Neural cell (in vitro differentiated cells): Measurements from ENCODE around the gene ORM2. TPM values are rescaled to one million over a fixed set of nuclear protein-coding genes. Genes with fewer than 3 reads are reported as not detected.

Experiments
- H2AFZ ChIP-seq: fragments of 200-600, 300-800 bp; sonication (generic), shearing (Covaris generic); 2 replicates; pipeline ENCODE4 v1.6.0; 2014; ENCODE audit warnings: low read depth, mild to moderate bottlenecking, antibody characterized with exemption, low read length, moderate library complexity
- H3F3A ChIP-seq: fragments of 200-600 bp; shearing (Covaris generic); 2 replicates; pipeline ENCODE4 v1.6.1; 2016; ENCODE audit warnings: mild to moderate bottlenecking, moderate library complexity, mixed read lengths, antibody characterized with exemption, low read length; ENCODE audit not compliant: insufficient read depth, poor library complexity, severe bottlenecking
- H3K27ac ChIP-seq: fragments of 200-600, 300-800 bp; sonication (generic), shearing (Covaris generic); 2 replicates; pipeline ENCODE4 v1.5.1; 2014; ENCODE audit warnings: mild to moderate bottlenecking, low read length, moderate library complexity
- H3K27me3 ChIP-seq: fragments of 300-800, 200-600 bp; sonication (generic), shearing (Covaris generic); 2 replicates; pipeline ENCODE4 v1.6.0; 2014; ENCODE audit warnings: mild to moderate bottlenecking, low read depth, low read length, moderate library complexity; ENCODE audit not compliant: insufficient read depth
- H3K36me3 ChIP-seq: fragments of 300-800, 200-600 bp; sonication (generic), shearing (Covaris generic); 2 replicates; pipeline ENCODE4 v1.5.1; 2014; ENCODE audit warnings: mild to moderate bottlenecking, antibody characterized with exemption, low read length, moderate library complexity; ENCODE audit not compliant: insufficient read depth
- H3K4me2 ChIP-seq: fragments of 300-800, 200-600 bp; sonication (generic), shearing (Covaris generic); 2 replicates; pipeline ENCODE4 v1.6.0; 2014; ENCODE audit warnings: mild to moderate bottlenecking, low read length
- H3K4me3 ChIP-seq: fragments of 300-800, 200-600 bp; sonication (generic), shearing (Covaris generic); 2 replicates; pipeline ENCODE4 v1.5.1; 2014; ENCODE audit warnings: mild to moderate bottlenecking, low read length, moderate library complexity
- H3K79me2 ChIP-seq: fragments of 200-600 bp; shearing (Covaris generic); replicated peaks from 2 replicates; pipeline ENCODE4 v1.6.0; 2014; ENCODE audit warnings: mild to moderate bottlenecking, low read length, moderate library complexity; ENCODE audit not compliant: insufficient read depth
- H3K9ac ChIP-seq: fragments of 300-800, 200-600 bp; sonication (generic), shearing (Covaris generic); 2 replicates; pipeline ENCODE4 v1.6.1; 2016; ENCODE audit warnings: mild to moderate bottlenecking, low read length, mixed read lengths
- H3K9me2 ChIP-seq: fragments of 200-600 bp; shearing (Covaris generic); 2 replicates; pipeline ENCODE4 v1.6.1; 2016; ENCODE audit warnings: mild to moderate bottlenecking, low read length, mixed read lengths; ENCODE audit not compliant: insufficient read depth
- H3K9me3 ChIP-seq: fragments of 200-600, 300-800 bp; sonication (generic), shearing (Covaris generic); 2 replicates; pipeline ENCODE4 v1.6.1; 2016; ENCODE audit warnings: mild to moderate bottlenecking, mixed run types, low read length, moderate library complexity, mixed read lengths
- H4K20me1 ChIP-seq: fragments of 200-600 bp; shearing (Covaris generic); 2 replicates; pipeline ENCODE4 v1.6.1; 2016; ENCODE audit warnings: mild to moderate bottlenecking, mixed run types; ENCODE audit not compliant: insufficient read depth
- CTCF ChIP-seq: fragments of 450-650 bp; IDR thresholded peaks from 2 replicates; pipeline ENCODE4 v1.5.1; 2014; ENCODE audit warnings: antibody characterized with exemption, mild to moderate bottlenecking, moderate library complexity; ENCODE audit not compliant: poor library complexity, severe bottlenecking
- EP300 ChIP-seq: fragments of 450-650 bp; conservative IDR thresholded peaks from 2 replicates; pipeline ENCODE4 v1.6.1; 2014; ENCODE audit warnings: antibody characterized with exemption, mild to moderate bottlenecking, moderate library complexity; ENCODE audit not compliant: poor library complexity, severe bottlenecking
- EZH2 ChIP-seq: fragments of 200-600, 300-800 bp; shearing (Covaris generic), sonication (generic); IDR thresholded peaks from 2 replicates; pipeline ENCODE4 v1.6.1; 2014; ENCODE audit warnings: antibody characterized with exemption, low read length, borderline replicate concordance, mild to moderate bottlenecking; ENCODE audit not compliant: insufficient read depth, poor library complexity, severe bottlenecking
- MXI1 ChIP-seq: fragments of 450-650 bp; conservative IDR thresholded peaks from 2 replicates; pipeline ENCODE4 v1.6.1; 2014; ENCODE audit warnings: antibody characterized with exemption, mild to moderate bottlenecking; ENCODE audit not compliant: poor library complexity, severe bottlenecking
- POLR2AphosphoS5 ChIP-seq: IDR thresholded peaks from 2 replicates; pipeline ENCODE4 v1.6.1; 2012
- RAD21 ChIP-seq: fragments of 450-650 bp; conservative IDR thresholded peaks from 2 replicates; pipeline ENCODE4 v1.6.1; 2014; ENCODE audit warnings: antibody characterized with exemption, mild to moderate bottlenecking, moderate library complexity
- REST ChIP-seq: IDR thresholded peaks from 2 replicates; pipeline ENCODE4 v1.6.1; 2012; ENCODE audit warnings: borderline replicate concordance
- SMC3 ChIP-seq: fragments of 450-650 bp; conservative IDR thresholded peaks from 2 replicates; pipeline ENCODE4 v1.6.1; 2014; ENCODE audit warnings: antibody characterized with exemption, mild to moderate bottlenecking, moderate library complexity; ENCODE audit not compliant: poor library complexity
- TAF1 ChIP-seq: IDR thresholded peaks from 2 replicates; pipeline ENCODE4 v1.6.1; 2012; ENCODE audit warnings: low read depth
- polyA plus RNA-seq: library from polyadenylated mRNA; depleted of rRNA; stranded (reverse); fragments of >200 nt; gene quantifications from 2 replicates; pipeline ENCODE4 v1.2.3, GENCODE V29; 2014

The ORM2 gene
- polyA plus RNA-seq, 1 donor from 2014 or later: not detected

GRCh38 chr9:114341152-114341830 lies 11.6 kb downstream of the ORM2 start:
- no peak overlapping the region for H3K4me2 ChIP-seq
- H3K9ac ChIP-seq: no peak overlapping the region
- H3K9me2 ChIP-seq: no peaks in the 10 kb centered on the region
- H3K36me3 ChIP-seq: no peaks in the 10 kb centered on the region
- no peak overlapping the region for H3K4me3 ChIP-seq
- H3K9me3 ChIP-seq: no peaks in the 10 kb centered on the region
- no peaks in the 10 kb centered on the region for H4K20me1 ChIP-seq
- no peaks in the 10 kb centered on the region for H3K27me3 ChIP-seq
- no peak overlapping the region for H2AFZ ChIP-seq
- H3K27ac ChIP-seq: no peak overlapping the region
- no peaks in the 10 kb centered on the region for H3F3A ChIP-seq
- TF ChIP-seq EP300: no peak
- TF ChIP-seq SMC3: no peak
- no peak for TF ChIP-seq MXI1
- no peak for TF ChIP-seq RAD21
- no peak for TF ChIP-seq TAF1
- no peak for TF ChIP-seq REST
- TF ChIP-seq EZH2: no peak
- TF ChIP-seq POLR2AphosphoS5: no peak
- TF ChIP-seq CTCF: no peak
- no peaks in the 10 kb centered on the region for H3K79me2 ChIP-seq

GRCh38 chr9:114341991-114342390 lies 12.3 kb downstream of the ORM2 start:
- H3K9me3 ChIP-seq: no peaks in the 10 kb centered on the region
- no peak overlapping the region for H3K4me3 ChIP-seq
- TF ChIP-seq POLR2AphosphoS5 (no peak), TAF1 (no peak), MXI1 (no peak)
- no peak overlapping the region for H3K4me2 ChIP-seq
- H3K27me3 ChIP-seq: no peaks in the 10 kb centered on the region
- no peaks in the 10 kb centered on the region for H3K9me2 ChIP-seq
- H3K27ac ChIP-seq: no peak overlapping the region
- H3K36me3 ChIP-seq: no peaks in the 10 kb centered on the region
- no peak overlapping the region for H2AFZ ChIP-seq
- H3K79me2 ChIP-seq: no peaks in the 10 kb centered on the region
- H3K9ac ChIP-seq: no peak overlapping the region
- H4K20me1 ChIP-seq: no peaks in the 10 kb centered on the region
- no peaks in the 10 kb centered on the region for H3F3A ChIP-seq
